IMR-90 (cell line): ENCODE measurements around the gene TBC1D30.

Experiments
- FOS ChIP-seq: fragments of 150-350 bp; IDR thresholded peaks from 2 replicates; pipeline ENCODE4 v1.6.1; 2016; ENCODE audit warnings: low read depth, low read length
- POLR2A ChIP-seq: IDR thresholded peaks from 2 replicates; pipeline ENCODE4 v1.6.1; 2012; ENCODE audit warnings: mild to moderate bottlenecking, low read depth, low read length
- SMC3 ChIP-seq: fragments of 150-350 bp; IDR thresholded peaks from 2 replicates; pipeline ENCODE4 v1.6.1; 2016; ENCODE audit warnings: low read depth, mild to moderate bottlenecking, antibody characterized with exemption, low read length, moderate library complexity
- TF ChIP-seq, protein P1 (sequence below): conservative IDR thresholded peaks from 2 replicates; pipeline ENCODE4 v1.5.1; 2012; ENCODE audit warnings: mild to moderate bottlenecking, low read depth, low read length, improper control_type of control experiment

DNA sequence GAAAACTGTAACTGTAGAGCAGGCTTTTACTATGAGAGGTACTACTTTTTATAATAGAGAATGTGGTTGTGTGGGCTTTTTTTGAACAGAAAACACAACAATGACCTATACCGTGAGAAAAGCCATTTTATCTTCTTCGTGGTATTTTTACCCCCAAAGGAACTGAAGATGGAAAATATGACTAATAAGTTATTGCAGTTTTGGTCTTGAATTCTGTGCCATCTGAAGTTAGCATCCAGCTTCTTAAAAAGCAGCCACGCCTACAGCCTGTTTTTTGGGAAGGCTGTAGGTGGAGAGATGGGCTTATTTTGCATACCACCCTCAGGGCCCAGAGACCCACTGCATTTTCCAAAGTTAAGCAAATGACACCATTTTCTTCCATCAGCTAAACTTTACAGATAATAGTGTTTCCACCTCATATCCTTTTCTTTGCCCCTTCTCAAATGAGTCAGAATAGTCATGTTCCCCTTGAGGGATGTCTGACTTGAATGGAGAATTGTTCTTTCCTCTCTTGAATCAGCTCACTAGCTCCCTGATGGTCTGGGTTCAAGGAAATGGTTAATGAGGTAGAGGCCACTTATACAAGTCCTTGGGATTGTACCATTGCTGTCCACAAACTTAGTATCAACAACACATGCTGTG, 53.0 kb downstream of the TBC1D30 start:
- TF ChIP-seq, protein P1, sequence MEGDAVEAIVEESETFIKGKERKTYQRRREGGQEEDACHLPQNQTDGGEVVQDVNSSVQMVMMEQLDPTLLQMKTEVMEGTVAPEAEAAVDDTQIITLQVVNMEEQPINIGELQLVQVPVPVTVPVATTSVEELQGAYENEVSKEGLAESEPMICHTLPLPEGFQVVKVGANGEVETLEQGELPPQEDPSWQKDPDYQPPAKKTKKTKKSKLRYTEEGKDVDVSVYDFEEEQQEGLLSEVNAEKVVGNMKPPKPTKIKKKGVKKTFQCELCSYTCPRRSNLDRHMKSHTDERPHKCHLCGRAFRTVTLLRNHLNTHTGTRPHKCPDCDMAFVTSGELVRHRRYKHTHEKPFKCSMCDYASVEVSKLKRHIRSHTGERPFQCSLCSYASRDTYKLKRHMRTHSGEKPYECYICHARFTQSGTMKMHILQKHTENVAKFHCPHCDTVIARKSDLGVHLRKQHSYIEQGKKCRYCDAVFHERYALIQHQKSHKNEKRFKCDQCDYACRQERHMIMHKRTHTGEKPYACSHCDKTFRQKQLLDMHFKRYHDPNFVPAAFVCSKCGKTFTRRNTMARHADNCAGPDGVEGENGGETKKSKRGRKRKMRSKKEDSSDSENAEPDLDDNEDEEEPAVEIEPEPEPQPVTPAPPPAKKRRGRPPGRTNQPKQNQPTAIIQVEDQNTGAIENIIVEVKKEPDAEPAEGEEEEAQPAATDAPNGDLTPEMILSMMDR, result no peak
- TF ChIP-seq FOS (no peak), POLR2A (no peak), SMC3 (no peak)
